ENCODE measurements around the gene NFKB1. TPM values are rescaled to one million over a fixed set of nuclear protein-coding genes. Genes with fewer than 3 reads are reported as not detected.

NFKB1 gene
- total RNA-seq, 3 donors from 2014 or later (not counting 1 experiment from before 2014, with no cell fraction given): 144 to 235 (median 163) TPM

GRCh38 chr4:102578819-102579218 lies 77.7 kb downstream of the NFKB1 start:
- Histone ChIP-seq H3K27me3 (ENCODE audit: control insufficient read depth, insufficient read depth, low read length) (no peaks in the 10 kb centered on the region), H3K9me3 (ENCODE audit: control insufficient read depth, insufficient read depth, low read length) (no peaks in the 10 kb centered on the region), H3K27ac (ENCODE audit: low read length) (no peak overlapping the region), H3K4me1 (ENCODE audit: control insufficient read depth, insufficient read depth, low read length) (peaks cover 7% of the 10 kb centered on the region), H3K36me3 (ENCODE audit: control insufficient read depth, insufficient read depth, low read length) (peaks cover 71% of the 10 kb centered on the region), H3K4me3 (ENCODE audit: low read length) (no peak overlapping the region)
- no peak overlapping the region for H3K4me3 Mint-ChIP-seq
- ATAC-seq (peak in 1 of 3 donors; percentile 44), DNase-seq (peak in 1 of 2 donors; percentile 45)
- TF ChIP-seq, protein P1, sequence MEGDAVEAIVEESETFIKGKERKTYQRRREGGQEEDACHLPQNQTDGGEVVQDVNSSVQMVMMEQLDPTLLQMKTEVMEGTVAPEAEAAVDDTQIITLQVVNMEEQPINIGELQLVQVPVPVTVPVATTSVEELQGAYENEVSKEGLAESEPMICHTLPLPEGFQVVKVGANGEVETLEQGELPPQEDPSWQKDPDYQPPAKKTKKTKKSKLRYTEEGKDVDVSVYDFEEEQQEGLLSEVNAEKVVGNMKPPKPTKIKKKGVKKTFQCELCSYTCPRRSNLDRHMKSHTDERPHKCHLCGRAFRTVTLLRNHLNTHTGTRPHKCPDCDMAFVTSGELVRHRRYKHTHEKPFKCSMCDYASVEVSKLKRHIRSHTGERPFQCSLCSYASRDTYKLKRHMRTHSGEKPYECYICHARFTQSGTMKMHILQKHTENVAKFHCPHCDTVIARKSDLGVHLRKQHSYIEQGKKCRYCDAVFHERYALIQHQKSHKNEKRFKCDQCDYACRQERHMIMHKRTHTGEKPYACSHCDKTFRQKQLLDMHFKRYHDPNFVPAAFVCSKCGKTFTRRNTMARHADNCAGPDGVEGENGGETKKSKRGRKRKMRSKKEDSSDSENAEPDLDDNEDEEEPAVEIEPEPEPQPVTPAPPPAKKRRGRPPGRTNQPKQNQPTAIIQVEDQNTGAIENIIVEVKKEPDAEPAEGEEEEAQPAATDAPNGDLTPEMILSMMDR (IDR thresholded peaks at IDR 0.05): no peak
- 91% methylated on average over 8 of the region's 8 CpGs for WGBS (ENCODE audit: insufficient coverage)
- no peaks in the 10 kb centered on the region for H3K9me3 Mint-ChIP-seq
- H3K36me3 Mint-ChIP-seq: peaks cover 15% of the 10 kb centered on the region
- intact Hi-C loops (cut with micrococcal nuclease): no loop called here
- H3K27me3 Mint-ChIP-seq (ENCODE audit: low read depth in 2 of 2): no peaks in the 10 kb centered on the region
- peaks cover 27 to 30% of the 10 kb centered on the region in 2 donors for H3K4me1 Mint-ChIP-seq
- peak overlapping the region in 1 of 2 donors; percentile 5 for H3K27ac Mint-ChIP-seq

DNA sequence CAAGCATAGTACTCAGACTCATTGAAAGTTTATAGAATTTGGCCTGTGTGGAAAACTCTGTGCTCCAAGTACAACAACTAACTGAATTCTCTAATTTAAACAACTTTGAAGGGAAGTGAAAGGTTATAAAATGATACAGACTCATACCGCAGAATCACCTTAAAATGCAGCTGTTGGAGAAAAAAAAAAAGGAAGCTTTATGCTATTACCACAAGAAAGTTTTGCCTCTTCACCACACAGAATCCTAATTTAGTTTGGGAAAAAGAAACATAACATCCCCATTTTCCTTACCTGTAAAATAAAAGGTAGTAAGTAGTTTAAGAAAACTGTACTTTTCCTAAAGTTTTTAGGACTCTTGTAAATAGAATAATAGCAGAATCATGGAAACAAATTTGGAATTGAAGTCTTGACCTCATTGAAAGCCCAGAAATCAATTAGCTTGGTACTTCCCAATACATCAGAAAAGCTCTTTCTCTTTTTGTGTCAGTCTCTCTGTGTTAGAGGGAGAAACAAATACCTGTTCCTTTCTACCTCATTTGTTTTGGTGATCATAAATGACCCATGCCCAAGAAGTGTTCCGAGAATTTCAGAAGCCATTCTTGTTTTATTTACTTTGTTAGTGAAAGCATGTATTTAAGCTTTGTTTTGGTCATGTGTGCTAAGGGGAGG lies 78.8 kb downstream of the NFKB1 start:
- Histone ChIP-seq H3K36me3 (ENCODE audit: control insufficient read depth, insufficient read depth, low read length) (peaks cover 78% of the 10 kb centered on the region), H3K27me3 (ENCODE audit: control insufficient read depth, insufficient read depth, low read length) (no peaks in the 10 kb centered on the region), H3K4me3 (ENCODE audit: low read length) (no peak overlapping the region), H3K4me1 (ENCODE audit: control insufficient read depth, insufficient read depth, low read length) (peaks cover 4% of the 10 kb centered on the region), H3K27ac (ENCODE audit: low read length) (no peak overlapping the region), H3K9me3 (ENCODE audit: control insufficient read depth, insufficient read depth, low read length) (no peaks in the 10 kb centered on the region)
- DNase-seq: no peak
- H3K27me3 Mint-ChIP-seq (ENCODE audit: low read depth in 2 of 2): no peaks in the 10 kb centered on the region
- TF ChIP-seq, protein P1 (IDR thresholded peaks at IDR 0.05): no peak
- intact Hi-C loops (cut with micrococcal nuclease): no loop called here
- H3K9me3 Mint-ChIP-seq: no peaks in the 10 kb centered on the region
- H3K36me3 Mint-ChIP-seq: peaks cover 22% of the 10 kb centered on the region
- no peak overlapping the region for H3K27ac Mint-ChIP-seq
- 94% methylated on average over 1 of the region's 2 CpGs for WGBS (ENCODE audit: insufficient coverage)
- no peak overlapping the region for H3K4me3 Mint-ChIP-seq
- ATAC-seq: no peak
- H3K4me1 Mint-ChIP-seq: peaks cover 18 to 23% of the 10 kb centered on the region in 2 donors

GRCh38 chr4:102580463-102580842 lies 79.3 kb downstream of the NFKB1 start:
- intact Hi-C loops (cut with micrococcal nuclease): no loop called here
- TF ChIP-seq, protein P1 (IDR thresholded peaks at IDR 0.05): no peak
- ATAC-seq (peak in 1 of 3 donors; percentile 37), DNase-seq (no peak)
- Histone ChIP-seq H3K4me3 (ENCODE audit: low read length) (no peak overlapping the region), H3K27me3 (ENCODE audit: control insufficient read depth, insufficient read depth, low read length) (no peaks in the 10 kb centered on the region), H3K4me1 (ENCODE audit: control insufficient read depth, insufficient read depth, low read length) (peaks cover 4% of the 10 kb centered on the region), H3K36me3 (ENCODE audit: control insufficient read depth, insufficient read depth, low read length) (peaks cover 82% of the 10 kb centered on the region), H3K9me3 (ENCODE audit: control insufficient read depth, insufficient read depth, low read length) (no peaks in the 10 kb centered on the region), H3K27ac (ENCODE audit: low read length) (no peak overlapping the region)
- Mint-ChIP-seq H3K27me3 (ENCODE audit: low read depth in 2 of 2) (no peaks in the 10 kb centered on the region), H3K27ac (no peak overlapping the region), H3K9me3 (no peaks in the 10 kb centered on the region), H3K4me3 (no peak overlapping the region), H3K4me1 (peaks cover 15 to 20% of the 10 kb centered on the region in 2 donors), H3K36me3 (peaks cover 22% of the 10 kb centered on the region)
- 40% methylated on average over 1 of the region's 1 CpG for WGBS (ENCODE audit: insufficient coverage)

GRCh38 chr4:102584091-102584490 lies 82.9 kb downstream of the NFKB1 start:
- H3K9me3 ChIP-seq (ENCODE audit: control insufficient read depth, insufficient read depth, low read length): no peaks in the 10 kb centered on the region
- peaks cover 12% of the 10 kb centered on the region for H3K36me3 Mint-ChIP-seq
- H3K4me1 ChIP-seq (ENCODE audit: control insufficient read depth, insufficient read depth, low read length): peaks cover 9% of the 10 kb centered on the region
- H3K4me3 Mint-ChIP-seq: no peak overlapping the region
- H3K9me3 Mint-ChIP-seq: no peaks in the 10 kb centered on the region
- intact Hi-C loops (cut with micrococcal nuclease): no loop called here
- H3K36me3 ChIP-seq (ENCODE audit: control insufficient read depth, insufficient read depth, low read length): peaks cover 62% of the 10 kb centered on the region
- DNase-seq (no peak), ATAC-seq (no peak)
- no peaks in the 10 kb centered on the region for H3K27me3 Mint-ChIP-seq (ENCODE audit: low read depth in 2 of 2)
- no peak overlapping the region for H3K4me3 ChIP-seq (ENCODE audit: low read length)
- no peak overlapping the region for H3K27ac ChIP-seq (ENCODE audit: low read length)
- H3K4me1 Mint-ChIP-seq: peaks cover 18 to 20% of the 10 kb centered on the region in 2 donors
- no CpG with 5 or more reads among the region's 1 CpG for WGBS (ENCODE audit: insufficient coverage)
- H3K27ac Mint-ChIP-seq: peak overlapping the region in 1 of 2 donors; percentile 45
- no peaks in the 10 kb centered on the region for H3K27me3 ChIP-seq (ENCODE audit: control insufficient read depth, insufficient read depth, low read length)
- TF ChIP-seq, protein P1 (IDR thresholded peaks at IDR 0.05): no peak

All from natural killer cell (primary cell).